HG02981 (cell line): Measurements from ENCODE around the gene AK8.

Source experiments
- ATAC-seq: cut with Tn5 transposase; IDR thresholded peaks from one replicate; pipeline ENCODE4 v1.9.1; 2021; ENCODE audit warnings: mild to moderate bottlenecking, moderate library complexity; ENCODE audit not compliant: unreplicated experiment

Gene AK8

DNA sequence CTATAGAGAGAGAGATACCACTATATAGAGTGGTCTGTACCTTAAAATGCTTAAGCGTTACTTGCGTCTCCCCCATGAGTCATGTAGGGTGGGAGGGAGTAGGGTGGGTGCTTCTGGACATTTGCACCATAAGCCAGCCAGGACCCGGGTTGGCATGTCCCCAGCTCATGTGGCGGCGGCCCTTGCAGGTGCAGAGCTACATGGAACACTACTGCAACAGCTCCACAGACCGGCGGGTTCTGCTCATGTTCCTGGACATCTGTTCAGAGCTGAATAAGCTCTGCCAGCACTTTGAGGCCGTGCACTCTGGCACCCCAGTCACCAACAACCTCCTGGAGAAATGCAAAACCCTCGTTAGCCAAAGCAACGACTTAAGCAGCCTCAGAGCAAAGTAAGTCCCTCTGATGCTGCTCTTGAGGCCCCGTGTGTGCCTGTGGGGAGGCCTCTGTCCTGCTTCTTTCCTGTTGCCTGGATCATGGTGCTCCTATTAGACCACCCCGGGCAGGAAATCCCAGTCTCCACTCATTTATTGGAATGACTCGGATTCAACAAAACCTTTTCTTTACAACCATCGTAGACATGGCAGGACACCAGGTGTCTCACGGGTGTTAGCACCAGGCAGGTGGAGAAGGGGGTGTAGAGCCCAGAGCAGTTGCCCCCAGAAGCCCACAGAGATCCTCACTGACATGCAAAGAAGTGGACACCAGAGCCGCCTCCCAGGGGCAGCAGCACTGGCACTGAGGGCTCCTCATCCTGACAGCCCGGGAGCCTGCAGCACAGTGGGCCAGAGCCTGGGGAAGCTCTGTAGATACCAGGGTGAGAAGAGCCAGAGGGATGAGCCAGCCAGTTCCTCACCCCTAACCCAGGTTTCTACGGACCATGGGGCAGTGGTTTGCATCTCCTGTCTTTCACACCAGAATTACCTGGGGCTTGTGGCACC lies 9.4 kb upstream of the AK8 start:
- ATAC-seq = no peak

- ATAC-seq = no peak
These were observed 8.2 kb upstream of the AK8 start for GRCh38 chr9:132886334-132886725.

DNA sequence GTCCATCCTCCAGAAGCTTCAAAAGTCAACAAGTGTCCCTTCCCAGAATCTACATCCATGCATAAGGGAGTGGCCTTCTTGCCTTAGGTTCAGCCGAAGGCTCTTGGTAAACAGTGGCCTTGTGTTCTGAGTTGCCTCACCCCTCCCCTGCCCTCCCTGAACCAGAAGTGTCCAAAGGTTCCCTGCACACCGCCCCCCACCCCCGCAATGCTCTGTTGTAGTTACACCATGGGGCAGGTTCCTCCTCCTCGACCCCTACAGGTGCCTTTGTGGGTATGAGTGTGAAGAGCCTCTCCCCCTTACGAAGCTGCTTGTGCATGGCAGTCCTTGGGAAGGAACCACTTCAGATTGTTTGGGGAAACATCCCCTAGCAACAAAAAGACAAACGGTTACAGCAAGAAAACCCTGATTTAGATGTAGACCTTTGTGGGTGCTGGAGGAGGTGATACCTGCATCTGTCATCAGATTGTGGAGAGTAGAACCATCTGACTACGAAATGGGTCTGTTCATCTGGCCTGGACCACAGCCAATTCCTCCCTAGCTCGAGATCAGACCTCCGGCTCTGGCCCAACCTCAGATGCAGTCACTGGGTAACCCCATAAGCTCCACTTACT lies 7.7 kb upstream of the AK8 start:
- ATAC-seq = no peak

DNA sequence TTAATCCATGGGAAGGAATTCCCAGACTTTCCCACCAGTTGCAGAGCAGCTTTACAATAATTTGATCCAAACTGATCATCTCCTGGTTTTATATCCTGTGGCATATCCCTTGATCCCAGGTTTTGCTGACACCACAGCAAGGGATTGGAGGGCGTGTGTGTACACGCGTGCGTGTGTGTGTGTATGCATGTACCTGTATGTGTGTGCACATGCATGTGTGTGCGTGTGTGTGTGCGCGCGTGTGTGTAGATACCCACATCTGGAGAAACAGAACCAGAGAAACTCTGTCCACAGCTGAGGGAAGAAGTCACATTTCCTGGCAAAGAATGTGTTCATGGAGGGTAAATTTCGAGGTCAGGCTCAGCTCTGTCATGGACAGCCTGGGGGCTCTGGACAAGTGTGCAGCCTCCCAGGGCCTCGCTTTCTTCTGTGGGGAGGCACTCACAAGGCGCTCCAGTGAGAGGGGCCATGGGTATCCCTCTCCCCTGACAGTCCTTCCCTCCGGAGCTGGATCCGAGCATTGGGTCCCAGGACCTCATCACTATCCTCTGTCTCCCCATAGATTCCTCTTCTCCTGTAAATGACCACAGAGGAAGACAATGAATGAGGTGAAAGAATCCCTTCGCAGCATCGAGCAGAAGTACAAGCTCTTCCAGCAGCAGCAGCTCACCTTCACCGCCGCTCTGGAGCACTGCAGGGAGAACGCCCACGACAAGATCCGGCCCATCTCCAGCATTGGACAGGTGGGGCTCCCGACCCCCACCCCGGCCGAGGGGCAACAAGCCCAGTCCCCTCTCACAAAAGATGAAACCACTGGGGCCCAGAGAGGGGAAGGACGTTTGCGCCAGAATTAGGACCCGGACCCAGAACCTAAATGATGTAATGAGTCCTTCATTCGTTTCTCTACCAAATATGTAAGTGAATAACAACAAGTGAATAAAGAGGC lies 5.5 kb upstream of the AK8 start:
- ATAC-seq = no peak

DNA sequence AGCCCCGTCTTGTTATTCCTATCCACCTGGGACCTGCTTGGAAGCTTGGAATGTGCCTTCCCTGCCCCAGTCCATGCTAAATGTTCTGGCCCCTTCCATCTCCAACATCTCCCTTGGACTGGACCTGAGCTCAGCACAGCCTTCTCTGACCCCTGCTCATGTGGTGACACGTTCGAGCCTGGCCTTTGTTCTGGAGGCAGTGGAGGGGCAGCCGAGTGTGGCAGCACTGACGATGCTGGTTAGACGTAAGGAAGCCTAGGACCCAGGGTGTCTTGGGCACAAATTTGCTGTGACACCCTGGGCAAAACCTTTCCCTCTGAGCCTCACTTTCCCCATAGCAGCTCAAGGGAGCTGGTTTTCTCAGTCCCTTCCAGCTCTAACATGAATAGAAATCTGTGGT lies 4.5 kb upstream of the AK8 start:
- no peak for ATAC-seq

DNA sequence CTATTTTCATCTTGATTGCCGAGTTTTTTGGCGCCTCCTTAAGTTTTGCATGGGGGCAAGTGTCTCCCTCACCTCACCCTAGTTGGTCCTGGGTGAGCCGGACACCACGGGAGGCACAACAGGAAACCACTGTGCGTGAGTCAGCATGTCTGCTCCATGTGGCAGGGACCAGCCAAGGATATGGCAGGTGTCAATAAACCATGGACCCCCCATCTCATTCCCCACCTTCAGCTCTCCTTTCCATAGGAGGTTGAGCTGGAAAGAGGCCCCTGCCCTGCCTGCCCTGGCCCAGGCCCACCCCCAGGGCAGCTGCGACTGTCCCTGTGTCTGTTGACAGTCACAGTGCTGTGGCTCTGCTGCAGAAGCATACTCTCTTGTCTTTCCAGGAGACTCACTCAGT lies 3.7 kb upstream of the AK8 start:
- no peak for ATAC-seq

- no peak for ATAC-seq
These were observed 2.2 kb upstream of the AK8 start for GRCh38 chr9:132880324-132880661.

GRCh38 chr9:132879457-132880323 lies 1.6 kb upstream of the AK8 start:
- ATAC-seq = no peak

DNA sequence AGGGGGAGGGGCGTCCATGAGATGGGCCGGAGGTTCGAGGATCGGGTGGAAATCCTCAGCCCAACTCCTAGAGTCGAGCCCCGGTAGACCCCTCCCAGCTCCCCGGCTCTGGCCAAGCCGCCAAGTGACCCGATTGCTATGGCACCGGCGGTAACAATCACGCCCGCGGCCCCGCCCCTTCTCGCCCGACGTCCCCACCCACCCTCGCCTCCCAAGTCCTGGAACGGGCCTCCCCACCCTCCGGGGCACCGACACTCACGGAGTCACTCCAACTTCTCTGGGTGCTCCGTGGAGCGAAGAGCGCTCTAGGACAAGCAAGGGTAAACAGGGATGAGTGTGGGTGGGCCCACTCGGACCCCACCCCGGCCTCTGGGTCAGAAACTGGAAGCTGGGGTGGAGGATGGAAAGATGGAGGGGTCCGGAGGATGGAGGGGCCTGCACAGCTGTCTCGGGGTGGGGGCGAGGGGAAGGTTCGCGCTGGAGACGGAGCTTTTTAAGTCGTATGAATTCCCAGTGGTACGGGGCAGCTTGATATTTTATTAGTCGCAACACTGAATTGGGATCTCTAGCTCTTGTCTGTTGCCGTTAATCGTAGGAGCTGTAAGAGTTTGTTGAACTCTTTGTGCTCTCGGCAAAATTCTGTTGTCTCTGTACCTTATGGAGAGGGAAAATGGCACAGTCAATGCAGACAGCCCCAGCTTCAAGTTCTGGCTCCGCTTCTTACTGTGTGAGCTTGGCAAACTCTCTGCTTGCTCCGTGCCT lies 792 bp upstream of the AK8 start, which contains the start of gene SPACA9:
TSS of gene SPACA9 (plus strand) at position 204 of the 762 bp plus-strand sequence. CDS start 5,050 bp downstream, outside the sequence.
- no peak for ATAC-seq

GRCh38 chr9:132877458-132877823 lies 643 bp downstream of the AK8 start:
- no peak for ATAC-seq

GRCh38 chr9:132876849-132877248 lies 1.2 kb downstream of the AK8 start:
- ATAC-seq = no peak

DNA sequence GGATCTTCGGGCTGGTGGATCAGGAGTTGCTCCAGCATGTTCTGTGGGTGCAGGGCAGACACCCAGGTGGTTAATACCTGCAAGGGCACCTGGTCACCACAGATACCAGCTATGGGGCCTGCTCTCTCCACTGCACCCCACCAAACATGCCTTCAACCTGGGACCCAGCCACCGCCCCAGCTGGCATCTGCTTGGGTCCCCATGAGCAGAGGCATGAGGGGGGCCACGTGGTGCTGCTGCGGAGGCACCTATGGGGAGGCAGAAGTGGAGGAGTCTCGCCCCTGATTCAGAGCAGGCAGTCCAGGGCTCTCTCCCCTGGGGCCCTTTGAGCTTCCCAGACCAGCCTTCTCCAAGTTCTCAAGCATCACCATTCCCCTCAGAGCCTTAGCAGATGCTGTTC lies 2.9 kb downstream of the AK8 start:
- ATAC-seq = no peak

DNA sequence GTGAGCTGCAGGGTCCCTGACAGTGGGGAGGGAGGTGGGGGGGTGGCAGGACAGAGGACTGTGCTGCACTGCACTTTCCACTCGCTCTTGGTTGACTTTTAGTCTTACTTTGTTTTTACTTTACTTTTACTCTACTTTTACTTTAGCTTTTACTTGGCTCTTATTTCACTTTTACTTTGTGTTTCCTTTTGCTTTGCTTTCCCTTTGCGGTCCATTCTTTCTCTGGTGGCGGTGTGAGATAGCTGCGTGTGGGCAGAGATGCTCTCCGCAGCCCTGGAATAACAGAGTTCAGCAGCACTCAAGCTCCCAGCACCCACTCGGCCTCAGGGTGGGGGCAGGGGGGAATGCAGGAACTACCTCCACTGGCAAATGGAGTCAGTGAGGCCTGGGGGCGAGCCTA lies 4.7 kb downstream of the AK8 start:
- no peak for ATAC-seq

DNA sequence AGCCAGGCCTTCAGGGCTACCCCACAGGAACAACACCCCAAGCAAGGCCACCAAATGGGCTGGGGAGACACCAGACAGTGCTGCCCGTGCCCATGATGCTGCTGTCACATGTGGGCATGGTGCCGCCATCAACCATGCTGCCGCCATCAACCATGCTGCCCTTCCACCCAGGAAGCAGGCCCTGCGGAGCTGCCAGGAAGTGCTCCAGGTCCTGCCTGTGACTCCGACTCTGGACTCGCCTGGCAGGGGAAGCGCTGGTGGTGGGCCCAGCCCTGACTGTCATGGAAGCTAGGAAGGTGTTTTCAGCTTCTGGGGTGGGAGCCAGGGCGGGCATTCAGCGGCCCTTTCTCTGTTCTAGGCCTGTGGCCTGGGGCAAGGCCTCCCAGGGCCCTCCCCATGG lies 8.8 kb downstream of the AK8 start:
- no peak for ATAC-seq

DNA sequence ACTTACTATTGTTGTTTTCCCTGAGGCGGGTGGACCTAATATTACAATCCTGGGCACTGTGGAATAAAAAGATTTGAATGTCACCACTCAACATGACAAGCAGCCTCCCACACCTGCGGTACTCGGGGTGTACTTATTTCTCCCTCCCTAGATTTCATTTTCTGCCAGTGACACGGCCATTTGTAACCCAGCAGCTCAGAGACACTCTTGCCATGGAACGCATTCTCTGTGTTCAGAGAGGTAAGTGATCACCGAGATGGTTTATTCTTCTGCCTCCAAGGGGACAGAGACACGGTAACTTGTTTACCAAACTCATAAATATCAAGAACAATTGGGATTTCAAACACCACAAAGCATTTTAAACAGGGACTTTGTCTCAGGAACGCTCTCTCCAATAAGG lies 11.2 kb downstream of the AK8 start:
- no peak for ATAC-seq

DNA sequence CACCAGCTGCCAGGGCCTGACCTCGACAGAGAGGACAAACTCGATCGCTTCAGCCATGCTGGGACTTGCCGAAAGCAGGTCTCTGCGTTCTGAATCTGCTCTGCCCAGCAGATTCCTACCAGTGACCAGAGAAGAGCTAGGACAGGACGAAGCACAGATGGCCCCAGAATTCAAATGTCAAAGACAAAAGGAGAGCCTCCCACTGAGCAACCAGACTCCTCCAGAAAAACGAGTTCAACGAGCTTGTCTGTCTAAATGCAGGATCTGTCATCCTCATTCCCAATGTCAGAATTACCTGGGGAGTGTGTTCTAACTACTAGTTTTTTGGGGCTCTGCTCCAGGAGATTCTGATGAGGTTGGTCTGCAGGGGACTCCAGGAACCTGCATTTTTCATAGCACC lies 13.4 kb downstream of the AK8 start:
- no peak for ATAC-seq

- ATAC-seq = no peak
These were observed 13.8 kb downstream of the AK8 start for GRCh38 chr9:132864277-132864676.

DNA sequence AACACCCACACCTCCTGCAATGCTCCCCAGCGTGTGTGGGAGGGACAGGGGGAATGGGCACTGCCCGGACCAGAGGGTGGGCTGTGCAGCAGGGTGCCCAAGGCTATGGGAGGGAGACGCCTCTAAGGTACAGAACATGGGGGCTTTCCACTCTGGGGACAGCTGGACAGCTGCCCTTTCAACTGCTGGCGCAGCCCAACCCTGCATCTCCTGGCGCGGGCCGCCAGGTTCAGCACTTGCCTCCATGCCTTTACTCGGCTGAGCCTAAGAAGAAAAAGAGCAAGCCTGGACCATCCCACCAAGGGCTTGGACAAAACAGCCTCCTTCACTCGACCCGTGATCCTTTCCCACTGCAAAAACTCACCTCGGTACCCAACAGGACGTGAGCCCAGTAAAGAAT lies 15.0 kb downstream of the AK8 start:
- no peak for ATAC-seq

DNA sequence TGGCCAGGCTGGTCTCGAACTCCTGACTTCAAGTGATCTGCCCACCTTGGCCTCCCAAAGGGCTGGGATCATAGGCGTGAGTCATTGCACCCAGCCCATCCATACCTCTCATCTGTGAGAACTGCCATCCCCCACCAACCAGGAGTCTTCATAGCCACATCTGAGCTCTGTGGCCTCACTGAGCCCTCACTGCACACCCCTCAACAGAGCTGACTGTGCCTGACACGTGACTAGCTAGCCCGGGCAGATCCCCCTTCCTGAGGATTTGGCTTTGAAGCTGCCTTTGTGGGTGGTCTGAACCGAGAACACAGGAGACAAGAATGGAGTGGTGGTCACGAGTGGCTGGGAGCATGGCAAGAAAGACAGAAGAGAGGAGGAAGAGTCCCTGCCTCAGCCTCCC lies 15.6 kb downstream of the AK8 start:
- ATAC-seq = no peak

GRCh38 chr9:132861666-132862065 lies 16.4 kb downstream of the AK8 start:
- no peak for ATAC-seq
